BLaER1 (cell line): ENCODE measurements around the gene ZFYVE9.

ENCODE experiments used
- H3K27ac ChIP-seq: shearing (Covaris generic); formaldehyde crosslinking; 2 replicates; pipeline ENCODE4 v1.8.1; 2022
- H3K27me3 ChIP-seq: shearing (Covaris generic); formaldehyde crosslinking; 2 replicates; pipeline ENCODE4 v1.8.1; 2022
- H3K36me3 ChIP-seq: shearing (Covaris generic); formaldehyde crosslinking; 2 replicates; pipeline ENCODE4 v1.8.1; 2022
- H3K4me1 ChIP-seq: shearing (Covaris generic); formaldehyde crosslinking; 2 replicates; pipeline ENCODE4 v1.8.1; 2022
- H3K4me2 ChIP-seq: shearing (Covaris generic); formaldehyde crosslinking; 2 replicates; pipeline ENCODE4 v1.8.1; 2022
- H3K4me3 ChIP-seq: shearing (Covaris generic); formaldehyde crosslinking; 2 replicates; pipeline ENCODE4 v1.8.1; 2022
- H3K9ac ChIP-seq: shearing (Covaris generic); formaldehyde crosslinking; 2 replicates; pipeline ENCODE4 v1.8.1; 2022
- H3K9me3 ChIP-seq: shearing (Covaris generic); formaldehyde crosslinking; 2 replicates; pipeline ENCODE4 v1.8.1; 2022
- H4K20me1 ChIP-seq: shearing (Covaris generic); formaldehyde crosslinking; 2 replicates; pipeline ENCODE4 v1.8.1; 2022
- Cebpa-rat ChIP-seq: shearing (Covaris generic); IDR thresholded peaks from 2 replicates; pipeline ENCODE4 v1.8.1; 2022

ZFYVE9 gene

GRCh38 chr1:52150946-52151345 lies 9.1 kb downstream of the ZFYVE9 start:
- no peak for TF ChIP-seq Cebpa-rat

GRCh38 chr1:52152572-52152971 lies 10.7 kb downstream of the ZFYVE9 start:
- Histone ChIP-seq H3K9me3 (peaks cover 20% of the 10 kb centered on the region), H3K4me1 (no peaks in the 10 kb centered on the region), H3K27me3 (no peaks in the 10 kb centered on the region), H3K9ac (no peak overlapping the region), H4K20me1 (peaks cover 81% of the 10 kb centered on the region), H3K4me3 (no peak overlapping the region), H3K36me3 (peaks cover 10% of the 10 kb centered on the region; the same call in 1 of the 2 replicates), H3K27ac (no peak overlapping the region), H3K4me2 (no peak overlapping the region)
- TF ChIP-seq Cebpa-rat: no peak

More at GRCh38 chr1:52150946-52151345, 9.1 kb downstream of the ZFYVE9 start:
- Histone ChIP-seq H3K36me3 (0 out of 2 replicates have a peak, but pooled peaks cover 6% of the 10 kb centered on the region), H3K4me2 (no peak overlapping the region), H3K9me3 (peaks cover 6% of the 10 kb centered on the region; the same call in 1 of the 2 replicates), H3K9ac (no peak overlapping the region), H3K4me3 (no peak overlapping the region), H3K27ac (no peak overlapping the region), H3K27me3 (no peaks in the 10 kb centered on the region), H4K20me1 (peaks cover 79% of the 10 kb centered on the region), H3K4me1 (no peaks in the 10 kb centered on the region)

- H3K9ac ChIP-seq: no peak overlapping the region
- peaks cover 25% of the 10 kb centered on the region for H3K9me3 ChIP-seq
- no peaks in the 10 kb centered on the region for H3K4me1 ChIP-seq
- peaks cover 77% of the 10 kb centered on the region for H4K20me1 ChIP-seq
- H3K36me3 ChIP-seq: peaks cover 15% of the 10 kb centered on the region; the same call in 1 of the 2 replicates
- no peak overlapping the region for H3K4me3 ChIP-seq
- no peak overlapping the region for H3K27ac ChIP-seq
- no peak overlapping the region for H3K4me2 ChIP-seq
- no peaks in the 10 kb centered on the region for H3K27me3 ChIP-seq
- no peak for TF ChIP-seq Cebpa-rat
Measured at GRCh38 chr1:52153010-52153409, 11.1 kb downstream of the ZFYVE9 start.

- TF ChIP-seq Cebpa-rat: no peak
Measured at GRCh38 chr1:52153898-52154297, 12.0 kb downstream of the ZFYVE9 start.

DNA sequence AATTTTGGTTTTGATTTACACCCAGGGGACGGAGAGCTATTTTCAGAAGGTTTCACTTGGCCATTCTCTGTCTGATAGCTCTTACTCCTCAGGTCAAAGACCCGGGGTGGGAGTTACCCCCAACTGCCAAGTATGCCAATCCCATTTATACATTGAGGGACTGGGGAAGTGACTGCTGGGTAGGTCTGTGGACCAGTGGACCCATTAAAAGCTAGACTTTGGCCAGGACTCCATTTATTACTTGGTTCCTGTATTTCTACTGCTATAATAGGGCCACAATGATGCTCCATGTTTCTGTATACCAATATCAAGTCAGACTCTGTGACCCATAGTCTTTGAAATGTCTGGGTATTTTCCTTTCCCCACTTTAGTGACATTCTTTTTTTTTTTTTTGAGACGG lies 14.6 kb downstream of the ZFYVE9 start:
- H3K9me3 ChIP-seq: peaks cover 31% of the 10 kb centered on the region
- no peak overlapping the region for H3K27ac ChIP-seq
- H4K20me1 ChIP-seq: peaks cover 44% of the 10 kb centered on the region
- no peak overlapping the region for H3K4me2 ChIP-seq
- H3K4me3 ChIP-seq: no peak overlapping the region
- TF ChIP-seq Cebpa-rat: no peak
- no peak overlapping the region for H3K9ac ChIP-seq
- H3K27me3 ChIP-seq: no peaks in the 10 kb centered on the region
- no peaks in the 10 kb centered on the region; the same call in 1 of the 2 replicates for H3K4me1 ChIP-seq
- peaks cover 20% of the 10 kb centered on the region for H3K36me3 ChIP-seq

More at GRCh38 chr1:52153898-52154297, 12.0 kb downstream of the ZFYVE9 start:
- Histone ChIP-seq H3K27ac (no peak overlapping the region), H3K9me3 (peaks cover 31% of the 10 kb centered on the region), H3K27me3 (no peaks in the 10 kb centered on the region), H3K4me2 (no peak overlapping the region), H4K20me1 (peaks cover 70% of the 10 kb centered on the region), H3K36me3 (peaks cover 20% of the 10 kb centered on the region), H3K9ac (no peak overlapping the region), H3K4me1 (no peaks in the 10 kb centered on the region), H3K4me3 (no peak overlapping the region)

GRCh38 chr1:52157582-52157981 lies 15.7 kb downstream of the ZFYVE9 start:
- Histone ChIP-seq H3K4me2 (no peak overlapping the region), H3K27me3 (no peaks in the 10 kb centered on the region), H3K9me3 (peaks cover 31% of the 10 kb centered on the region), H3K4me3 (no peak overlapping the region), H3K36me3 (peaks cover 25% of the 10 kb centered on the region), H3K9ac (no peak overlapping the region), H3K4me1 (no peaks in the 10 kb centered on the region; the same call in 1 of the 2 replicates), H4K20me1 (peaks cover 34% of the 10 kb centered on the region), H3K27ac (no peak overlapping the region)
- TF ChIP-seq Cebpa-rat: no peak

- TF ChIP-seq Cebpa-rat: no peak
- peaks cover 26% of the 10 kb centered on the region for H3K36me3 ChIP-seq
- no peaks in the 10 kb centered on the region for H3K27me3 ChIP-seq
- H3K4me2 ChIP-seq: no peak overlapping the region
- no peaks in the 10 kb centered on the region; the same call in 1 of the 2 replicates for H3K4me1 ChIP-seq
- peaks cover 33% of the 10 kb centered on the region for H3K9me3 ChIP-seq
- no peak overlapping the region for H3K4me3 ChIP-seq
- H3K9ac ChIP-seq: no peak overlapping the region
- peaks cover 27% of the 10 kb centered on the region for H4K20me1 ChIP-seq
- H3K27ac ChIP-seq: no peak overlapping the region
Measured at GRCh38 chr1:52158218-52158617, 16.3 kb downstream of the ZFYVE9 start.

DNA sequence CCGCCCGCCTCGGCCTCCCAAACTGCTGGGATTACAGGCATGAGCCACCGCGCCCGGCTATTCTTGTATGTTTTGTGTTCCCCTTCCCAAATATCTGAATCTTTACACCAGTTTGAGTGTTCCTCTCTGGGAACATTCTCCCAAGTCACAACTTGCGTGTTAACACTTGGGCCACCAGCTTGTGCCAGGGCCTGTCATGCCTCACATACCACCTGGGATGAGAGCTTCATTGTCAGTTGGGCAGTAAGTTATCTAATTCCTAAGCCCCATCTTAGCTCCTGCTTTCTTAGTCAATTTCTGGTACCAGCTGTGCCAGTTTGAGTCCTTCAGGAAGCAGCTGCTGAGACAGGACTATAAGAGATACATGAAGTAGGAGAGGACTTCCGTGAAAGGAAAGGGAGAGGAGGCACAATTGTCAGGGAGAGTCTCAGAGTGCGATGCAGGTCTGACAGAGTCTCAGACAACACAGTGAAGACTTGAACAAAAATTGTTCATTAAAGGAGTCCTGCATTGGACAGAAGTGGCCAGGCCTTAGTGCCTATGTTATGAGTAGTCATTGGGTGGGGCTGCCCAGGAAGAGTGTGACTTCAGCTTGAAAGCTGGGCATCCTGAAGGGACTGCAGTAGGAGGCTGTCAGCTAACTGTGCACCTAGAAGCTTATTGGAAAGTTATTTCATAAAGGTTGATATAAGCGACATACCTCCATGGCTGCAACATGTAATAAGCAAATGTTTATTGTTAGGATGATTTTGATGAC lies 17.3 kb downstream of the ZFYVE9 start:
- peaks cover 21% of the 10 kb centered on the region for H3K36me3 ChIP-seq
- H3K4me3 ChIP-seq: no peak overlapping the region
- peaks cover 35% of the 10 kb centered on the region for H3K9me3 ChIP-seq
- H3K4me2 ChIP-seq: no peak overlapping the region
- no peak for TF ChIP-seq Cebpa-rat
- H3K27ac ChIP-seq: no peak overlapping the region
- no peaks in the 10 kb centered on the region; the same call in 1 of the 2 replicates for H3K4me1 ChIP-seq
- H4K20me1 ChIP-seq: peaks cover 17% of the 10 kb centered on the region
- H3K27me3 ChIP-seq: no peaks in the 10 kb centered on the region
- no peak overlapping the region for H3K9ac ChIP-seq

DNA sequence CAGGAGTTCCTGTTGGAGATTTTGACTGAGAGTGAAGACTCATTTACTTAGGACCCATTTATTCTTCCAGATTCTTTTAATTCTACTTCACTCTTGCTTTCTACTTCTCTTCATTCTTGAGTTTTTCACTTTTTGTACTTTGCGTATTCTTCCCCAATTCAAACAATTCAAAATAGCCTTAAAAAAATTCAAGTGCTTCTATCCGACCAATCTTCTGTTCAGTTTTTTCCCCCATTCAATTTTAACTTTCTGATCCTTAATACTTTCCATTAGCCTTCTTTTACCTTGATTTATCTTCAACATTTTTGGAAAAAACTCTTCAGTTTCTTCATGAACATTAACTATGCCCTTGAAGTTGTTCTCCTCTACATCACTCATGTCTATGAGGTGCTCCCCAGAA lies 21.1 kb downstream of the ZFYVE9 start:
- Histone ChIP-seq H3K27ac (no peak overlapping the region), H3K9ac (no peak overlapping the region), H3K27me3 (no peaks in the 10 kb centered on the region), H3K9me3 (peaks cover 11% of the 10 kb centered on the region), H3K4me1 (peaks cover 10% of the 10 kb centered on the region), H4K20me1 (peaks cover 24% of the 10 kb centered on the region; the same call in 1 of the 2 replicates), H3K4me3 (no peak overlapping the region), H3K36me3 (peaks cover 13% of the 10 kb centered on the region), H3K4me2 (no peak overlapping the region)
- no peak for TF ChIP-seq Cebpa-rat

- Histone ChIP-seq H3K27me3 (no peaks in the 10 kb centered on the region), H4K20me1 (peaks cover 27% of the 10 kb centered on the region; the same call in 1 of the 2 replicates), H3K9me3 (peaks cover 6% of the 10 kb centered on the region; the same call in 1 of the 2 replicates), H3K4me2 (no peak overlapping the region), H3K4me1 (peaks cover 10% of the 10 kb centered on the region), H3K9ac (no peak overlapping the region), H3K27ac (no peak overlapping the region), H3K36me3 (0 out of 2 replicates have a peak, but pooled peaks cover 6% of the 10 kb centered on the region), H3K4me3 (no peak overlapping the region)
- no peak for TF ChIP-seq Cebpa-rat
Measured at GRCh38 chr1:52164604-52165003, 22.7 kb downstream of the ZFYVE9 start.
